SK-N-SH treated with all-trans-retinoic acid at 6 μM for 48 hours (cell line): ENCODE data around the gene ATOH8.

Source experiments
- ARNTL ChIP-seq: fragments of 450-650 bp; formaldehyde crosslinking; IDR thresholded peaks from 2 replicates; pipeline ENCODE4 v1.5.0; 2020; ENCODE audit warnings: low read depth, mild to moderate bottlenecking, moderate library complexity, borderline replicate concordance
- GLIS3 ChIP-seq: fragments of 250-450 bp; sonication (Bioruptor Pico); IDR thresholded peaks from 2 replicates; pipeline ENCODE4 v1.5.0; 2020; ENCODE audit warnings: mild to moderate bottlenecking, moderate library complexity
- ISL1 ChIP-seq: fragments of 250-450 bp; sonication (Bioruptor Pico); IDR thresholded peaks from 2 replicates; pipeline ENCODE4 v2.1.2; 2022; ENCODE audit warnings: mild to moderate bottlenecking, moderate library complexity
- OSR1 ChIP-seq: fragments of 250-450 bp; sonication (Bioruptor Pico); IDR thresholded peaks from 2 replicates; pipeline ENCODE4 v1.8.0; 2022; ENCODE audit warnings: moderate library complexity, mild to moderate bottlenecking, inconsistent platforms
- PATZ1 ChIP-seq: fragments of 250-450 bp; sonication (Bioruptor Pico); IDR thresholded peaks from 2 replicates; pipeline ENCODE4 v1.8.0; 2020; ENCODE audit warnings: mild to moderate bottlenecking, moderate library complexity, borderline replicate concordance
- PPARA ChIP-seq: fragments of 250-450 bp; sonication (Bioruptor Pico); IDR thresholded peaks from 2 replicates; pipeline ENCODE4 v1.5.0; 2020; ENCODE audit warnings: mild to moderate bottlenecking, borderline replicate concordance
- TCF4 ChIP-seq: fragments of 250-450 bp; sonication (Bioruptor Pico); IDR thresholded peaks from 2 replicates; pipeline ENCODE4 v1.8.0; 2021; ENCODE audit warnings: mild to moderate bottlenecking, moderate library complexity, borderline replicate concordance
- ZC3H10 ChIP-seq: fragments of 250-450 bp; sonication (Bioruptor Pico); IDR thresholded peaks from 2 replicates; pipeline ENCODE4 v1.5.1; 2021; ENCODE audit warnings: mild to moderate bottlenecking, moderate library complexity
- ZFP30 ChIP-seq: fragments of 450-650 bp; formaldehyde crosslinking; IDR thresholded peaks from 2 replicates; pipeline ENCODE4 v1.5.0; 2022; ENCODE audit warnings: mild to moderate bottlenecking, moderate library complexity
- ZNF565 ChIP-seq: fragments of 450-650 bp; formaldehyde crosslinking; conservative IDR thresholded peaks from 2 replicates; pipeline ENCODE4 v1.5.0; 2020; ENCODE audit warnings: low read depth, mild to moderate bottlenecking, moderate library complexity
- ZNF8 ChIP-seq: fragments of 450-650 bp; formaldehyde crosslinking; IDR thresholded peaks from 2 replicates; pipeline ENCODE4 v1.5.0; 2020; ENCODE audit warnings: mild to moderate bottlenecking, moderate library complexity
- TF ChIP-seq, protein P1 (sequence below): fragments of 250-450 bp; sonication (Bioruptor Pico); IDR thresholded peaks from 2 replicates; pipeline ENCODE4 v1.5.0; 2020; ENCODE audit warnings: mild to moderate bottlenecking, moderate library complexity
- TF ChIP-seq, protein P2 (sequence below): fragments of 250-450 bp; sonication (Bioruptor Pico); IDR thresholded peaks from 2 replicates; pipeline ENCODE4 v1.8.0; 2021; ENCODE audit warnings: low read depth, mild to moderate bottlenecking, moderate library complexity, borderline replicate concordance
- TF ChIP-seq, protein P3 (sequence below): fragments of 250-450 bp; sonication (Bioruptor Pico); IDR thresholded peaks from 2 replicates; pipeline ENCODE4 v1.5.1; 2021; ENCODE audit warnings: mild to moderate bottlenecking, moderate library complexity

DNA sequence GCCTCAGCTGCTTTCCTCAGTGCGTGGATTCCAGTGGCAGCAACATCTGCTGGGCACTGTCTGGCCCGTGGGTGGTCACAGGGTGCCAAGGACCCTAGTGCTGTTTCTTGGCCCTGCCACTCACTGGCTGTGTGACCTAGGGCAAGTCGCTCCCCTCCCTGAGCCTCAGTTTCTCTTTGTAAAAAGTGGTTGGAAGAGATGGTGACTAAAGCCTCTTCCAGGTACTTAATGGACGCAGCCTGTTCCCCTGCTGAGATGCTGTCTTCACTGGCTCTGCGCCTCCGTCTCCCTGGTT lies 42.2 kb downstream of the ATOH8 start:
- TF ChIP-seq, protein P1, sequence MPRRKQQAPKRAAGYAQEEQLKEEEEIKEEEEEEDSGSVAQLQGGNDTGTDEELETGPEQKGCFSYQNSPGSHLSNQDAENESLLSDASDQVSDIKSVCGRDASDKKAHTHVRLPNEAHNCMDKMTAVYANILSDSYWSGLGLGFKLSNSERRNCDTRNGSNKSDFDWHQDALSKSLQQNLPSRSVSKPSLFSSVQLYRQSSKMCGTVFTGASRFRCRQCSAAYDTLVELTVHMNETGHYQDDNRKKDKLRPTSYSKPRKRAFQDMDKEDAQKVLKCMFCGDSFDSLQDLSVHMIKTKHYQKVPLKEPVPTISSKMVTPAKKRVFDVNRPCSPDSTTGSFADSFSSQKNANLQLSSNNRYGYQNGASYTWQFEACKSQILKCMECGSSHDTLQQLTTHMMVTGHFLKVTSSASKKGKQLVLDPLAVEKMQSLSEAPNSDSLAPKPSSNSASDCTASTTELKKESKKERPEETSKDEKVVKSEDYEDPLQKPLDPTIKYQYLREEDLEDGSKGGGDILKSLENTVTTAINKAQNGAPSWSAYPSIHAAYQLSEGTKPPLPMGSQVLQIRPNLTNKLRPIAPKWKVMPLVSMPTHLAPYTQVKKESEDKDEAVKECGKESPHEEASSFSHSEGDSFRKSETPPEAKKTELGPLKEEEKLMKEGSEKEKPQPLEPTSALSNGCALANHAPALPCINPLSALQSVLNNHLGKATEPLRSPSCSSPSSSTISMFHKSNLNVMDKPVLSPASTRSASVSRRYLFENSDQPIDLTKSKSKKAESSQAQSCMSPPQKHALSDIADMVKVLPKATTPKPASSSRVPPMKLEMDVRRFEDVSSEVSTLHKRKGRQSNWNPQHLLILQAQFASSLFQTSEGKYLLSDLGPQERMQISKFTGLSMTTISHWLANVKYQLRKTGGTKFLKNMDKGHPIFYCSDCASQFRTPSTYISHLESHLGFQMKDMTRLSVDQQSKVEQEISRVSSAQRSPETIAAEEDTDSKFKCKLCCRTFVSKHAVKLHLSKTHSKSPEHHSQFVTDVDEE (CRISPR knock-in tag) = no peak
- no peak for TF ChIP-seq ISL1 (CRISPR knock-in tag)
- TF ChIP-seq PATZ1 (CRISPR knock-in tag) = no peak
- TF ChIP-seq ZC3H10 (CRISPR knock-in tag) = no peak
- TF ChIP-seq ZNF8 = no peak
- no peak for TF ChIP-seq ARNTL (CRISPR knock-in tag)
- no peak for TF ChIP-seq ZFP30 (CRISPR knock-in tag)
- TF ChIP-seq, protein P2, sequence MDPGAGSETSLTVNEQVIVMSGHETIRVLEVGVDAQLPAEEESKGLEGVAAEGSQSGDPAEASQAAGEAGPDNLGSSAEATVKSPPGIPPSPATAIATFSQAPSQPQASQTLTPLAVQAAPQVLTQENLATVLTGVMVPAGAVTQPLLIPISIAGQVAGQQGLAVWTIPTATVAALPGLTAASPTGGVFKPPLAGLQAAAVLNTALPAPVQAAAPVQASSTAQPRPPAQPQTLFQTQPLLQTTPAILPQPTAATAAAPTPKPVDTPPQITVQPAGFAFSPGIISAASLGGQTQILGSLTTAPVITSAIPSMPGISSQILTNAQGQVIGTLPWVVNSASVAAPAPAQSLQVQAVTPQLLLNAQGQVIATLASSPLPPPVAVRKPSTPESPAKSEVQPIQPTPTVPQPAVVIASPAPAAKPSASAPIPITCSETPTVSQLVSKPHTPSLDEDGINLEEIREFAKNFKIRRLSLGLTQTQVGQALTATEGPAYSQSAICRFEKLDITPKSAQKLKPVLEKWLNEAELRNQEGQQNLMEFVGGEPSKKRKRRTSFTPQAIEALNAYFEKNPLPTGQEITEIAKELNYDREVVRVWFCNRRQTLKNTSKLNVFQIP (CRISPR knock-in tag) = no peak
- no peak for TF ChIP-seq TCF4 (CRISPR knock-in tag)
- TF ChIP-seq OSR1 (CRISPR knock-in tag) = no peak
- no peak for TF ChIP-seq GLIS3 (CRISPR knock-in tag)
- TF ChIP-seq ZNF565 (CRISPR knock-in tag) = no peak
- no peak for TF ChIP-seq PPARA (CRISPR knock-in tag)
- TF ChIP-seq, protein P3, sequence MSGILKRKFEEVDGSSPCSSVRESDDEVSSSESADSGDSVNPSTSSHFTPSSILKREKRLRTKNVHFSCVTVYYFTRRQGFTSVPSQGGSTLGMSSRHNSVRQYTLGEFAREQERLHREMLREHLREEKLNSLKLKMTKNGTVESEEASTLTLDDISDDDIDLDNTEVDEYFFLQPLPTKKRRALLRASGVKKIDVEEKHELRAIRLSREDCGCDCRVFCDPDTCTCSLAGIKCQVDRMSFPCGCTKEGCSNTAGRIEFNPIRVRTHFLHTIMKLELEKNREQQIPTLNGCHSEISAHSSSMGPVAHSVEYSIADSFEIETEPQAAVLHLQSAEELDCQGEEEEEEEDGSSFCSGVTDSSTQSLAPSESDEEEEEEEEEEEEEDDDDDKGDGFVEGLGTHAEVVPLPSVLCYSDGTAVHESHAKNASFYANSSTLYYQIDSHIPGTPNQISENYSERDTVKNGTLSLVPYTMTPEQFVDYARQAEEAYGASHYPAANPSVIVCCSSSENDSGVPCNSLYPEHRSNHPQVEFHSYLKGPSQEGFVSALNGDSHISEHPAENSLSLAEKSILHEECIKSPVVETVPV = no peak
